Cardiac fibroblast (primary cell): ENCODE data around the gene SLC12A4.
"Not testable (repeated sequence)": the region's sequence is repeated elsewhere in the genome, so short reads cannot be mapped to it uniquely, and the experiment has no call there.

Experiments used
- DNase-seq, 2 donors: peaks; one replicate each; pipeline versions ENCODE4 v3.0.0 to v3.0.0-alpha.2; 2010; ENCODE audit warnings: low read depth in 2 of 2
- H3K4me3 ChIP-seq, 2 donors: replicated peaks in 1 of 2; 1 replicate in 1 of 2; 2 replicates in 1 of 2; pipeline ENCODE4 v1.5.1; 2011; ENCODE audit warnings: low read depth in 2 of 2, low read length in 2 of 2, mild to moderate bottlenecking in 2 of 2, moderate library complexity in 1 of 2
- CTCF ChIP-seq: IDR thresholded peaks from one replicate; pipeline ENCODE4 v1.5.1; 2011; ENCODE audit warnings: low read depth, mild to moderate bottlenecking, low read length, inconsistent platforms

The SLC12A4 gene

GRCh38 chr16:67940446-67941089, 27.9 kb downstream of the SLC12A4 start:
- no peak overlapping the region for H3K4me3 ChIP-seq
- TF ChIP-seq CTCF, result no peak
- DNase-seq, result no peak

- TF ChIP-seq CTCF, result no peak
- H3K4me3 ChIP-seq, result no peak overlapping the region
- DNase-seq, result no peak
These were observed 28.7 kb downstream of the SLC12A4 start for GRCh38 chr16:67939507-67940445.

- DNase-seq, H3K4me3 ChIP-seq: not testable (repeated sequence)
These were observed 30.7 kb downstream of the SLC12A4 start for GRCh38 chr16:67937713-67938112.

GRCh38 chr16:67936880-67937605, 31.4 kb downstream of the SLC12A4 start:
- DNase-seq, result no peak
- no peak for TF ChIP-seq CTCF
- peak overlapping the region; percentile 92 to 97 for H3K4me3 ChIP-seq

- no peak for TF ChIP-seq CTCF
- DNase-seq, result peak; percentile 69 to 70
- H3K4me3 ChIP-seq, result peak within 1 kb of the TSS; percentile 92 to 97
These were observed 32.1 kb downstream of the SLC12A4 start, which contains the start of gene PSMB10 for GRCh38 chr16:67936124-67936879. Gene PSMB10, minus strand, starts transcription at chr16:67936850. Its CDS starts 101 bp downstream, at chr16:67936749.

- DNase-seq, result peak; percentile 90 to 94
- TF ChIP-seq CTCF, result no peak
- peak overlapping the region; percentile 92 to 97 for H3K4me3 ChIP-seq
These were observed 32.9 kb downstream of the SLC12A4 start for GRCh38 chr16:67935402-67936123.
